Peyer's patch (tissue), 4 donors: ENCODE data around the gene PTGER1.

ENCODE experiments used
- CTCF ChIP-seq, 6 experiments: fragments of 450-650 bp in 4 of 6; fragments of 200-600 bp in 2 of 6; sonication (generic) in 1 of 6; IDR thresholded peaks; one replicate each; pipeline ENCODE4 v1.5.1; 2017 to 2019; ENCODE audit warnings: antibody characterized with exemption in 6 of 6, mild to moderate bottlenecking in 3 of 6, moderate library complexity in 1 of 6
- POLR2A ChIP-seq, 2 donors: fragments of 450-650 bp; IDR thresholded peaks; one replicate each; pipeline ENCODE4 v1.5.1; 2017; ENCODE audit warnings: antibody characterized with exemption in 2 of 2, mild to moderate bottlenecking in 2 of 2, moderate library complexity in 2 of 2

- no peak for TF ChIP-seq POLR2A (IDR thresholded peaks at IDR 0.05)
- TF ChIP-seq CTCF (IDR thresholded peaks at IDR 0.05), result no peak
Measured at GRCh38 chr19:14511229-14511593, 36.1 kb upstream of the PTGER1 start.
